ENCODE measurements around the gene NKX1-2.

DNA sequence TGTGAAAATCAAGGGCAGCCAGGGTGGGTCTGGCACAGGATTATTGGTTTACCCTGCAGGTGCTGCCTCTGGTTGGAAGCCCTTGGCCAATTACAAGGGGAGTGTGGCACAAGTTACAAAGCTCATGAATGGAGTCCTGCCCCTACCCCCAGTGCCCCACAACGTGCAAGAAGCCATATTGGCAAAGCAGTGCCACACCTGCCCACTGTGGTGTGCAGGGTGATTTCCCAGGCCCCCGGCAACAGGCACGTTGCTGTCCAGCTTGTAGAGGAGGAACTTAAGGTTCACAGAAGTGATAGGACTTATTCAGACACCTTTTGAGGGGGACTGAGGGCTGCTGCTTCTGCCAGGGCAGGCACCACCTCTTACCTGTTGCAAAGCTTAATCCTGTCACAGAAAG, 23.2 kb upstream of the NKX1-2 start:
- TF ChIP-seq, protein P1, sequence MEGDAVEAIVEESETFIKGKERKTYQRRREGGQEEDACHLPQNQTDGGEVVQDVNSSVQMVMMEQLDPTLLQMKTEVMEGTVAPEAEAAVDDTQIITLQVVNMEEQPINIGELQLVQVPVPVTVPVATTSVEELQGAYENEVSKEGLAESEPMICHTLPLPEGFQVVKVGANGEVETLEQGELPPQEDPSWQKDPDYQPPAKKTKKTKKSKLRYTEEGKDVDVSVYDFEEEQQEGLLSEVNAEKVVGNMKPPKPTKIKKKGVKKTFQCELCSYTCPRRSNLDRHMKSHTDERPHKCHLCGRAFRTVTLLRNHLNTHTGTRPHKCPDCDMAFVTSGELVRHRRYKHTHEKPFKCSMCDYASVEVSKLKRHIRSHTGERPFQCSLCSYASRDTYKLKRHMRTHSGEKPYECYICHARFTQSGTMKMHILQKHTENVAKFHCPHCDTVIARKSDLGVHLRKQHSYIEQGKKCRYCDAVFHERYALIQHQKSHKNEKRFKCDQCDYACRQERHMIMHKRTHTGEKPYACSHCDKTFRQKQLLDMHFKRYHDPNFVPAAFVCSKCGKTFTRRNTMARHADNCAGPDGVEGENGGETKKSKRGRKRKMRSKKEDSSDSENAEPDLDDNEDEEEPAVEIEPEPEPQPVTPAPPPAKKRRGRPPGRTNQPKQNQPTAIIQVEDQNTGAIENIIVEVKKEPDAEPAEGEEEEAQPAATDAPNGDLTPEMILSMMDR (conservative IDR thresholded peaks at IDR 0.05; ENCODE audit: low read depth, low read length), result no peak
- no peak for TF ChIP-seq EZH2 (IDR thresholded peaks at IDR 0.05; ENCODE audit: borderline replicate concordance, low read depth, low read length, poor library complexity, severe bottlenecking)
